HG02870 (cell line): Measurements from ENCODE around the gene ZC2HC1B.

Source experiments
- ATAC-seq: cut with Tn5 transposase; IDR thresholded peaks from one replicate; pipeline ENCODE4 v1.9.1; 2021; ENCODE audit warnings: mild to moderate bottlenecking, moderate library complexity; ENCODE audit not compliant: unreplicated experiment

ZC2HC1B gene

DNA sequence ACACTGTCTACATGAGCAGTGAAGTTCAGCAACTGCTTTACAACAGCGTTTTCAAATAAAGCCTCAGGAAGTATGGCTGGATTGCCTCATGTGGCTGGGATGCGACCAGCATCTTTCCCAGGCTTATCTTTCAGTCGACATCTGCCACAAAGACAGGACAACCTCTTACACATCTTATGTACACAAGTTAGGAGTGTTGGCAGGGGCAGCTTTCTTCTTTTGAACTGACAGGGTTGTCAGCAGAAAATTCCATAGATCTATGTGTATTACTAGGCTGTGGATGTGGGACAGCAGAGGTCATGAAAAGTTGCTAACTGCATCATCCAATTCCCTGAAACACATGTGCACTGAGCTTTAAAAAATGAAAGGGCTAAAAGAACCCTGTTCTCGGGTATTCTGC, 95.7 kb downstream of the ZC2HC1B start:
- ATAC-seq, result no peak

- no peak for ATAC-seq
Measured at GRCh38 chr6:143961066-143961465, 96.8 kb downstream of the ZC2HC1B start.

DNA sequence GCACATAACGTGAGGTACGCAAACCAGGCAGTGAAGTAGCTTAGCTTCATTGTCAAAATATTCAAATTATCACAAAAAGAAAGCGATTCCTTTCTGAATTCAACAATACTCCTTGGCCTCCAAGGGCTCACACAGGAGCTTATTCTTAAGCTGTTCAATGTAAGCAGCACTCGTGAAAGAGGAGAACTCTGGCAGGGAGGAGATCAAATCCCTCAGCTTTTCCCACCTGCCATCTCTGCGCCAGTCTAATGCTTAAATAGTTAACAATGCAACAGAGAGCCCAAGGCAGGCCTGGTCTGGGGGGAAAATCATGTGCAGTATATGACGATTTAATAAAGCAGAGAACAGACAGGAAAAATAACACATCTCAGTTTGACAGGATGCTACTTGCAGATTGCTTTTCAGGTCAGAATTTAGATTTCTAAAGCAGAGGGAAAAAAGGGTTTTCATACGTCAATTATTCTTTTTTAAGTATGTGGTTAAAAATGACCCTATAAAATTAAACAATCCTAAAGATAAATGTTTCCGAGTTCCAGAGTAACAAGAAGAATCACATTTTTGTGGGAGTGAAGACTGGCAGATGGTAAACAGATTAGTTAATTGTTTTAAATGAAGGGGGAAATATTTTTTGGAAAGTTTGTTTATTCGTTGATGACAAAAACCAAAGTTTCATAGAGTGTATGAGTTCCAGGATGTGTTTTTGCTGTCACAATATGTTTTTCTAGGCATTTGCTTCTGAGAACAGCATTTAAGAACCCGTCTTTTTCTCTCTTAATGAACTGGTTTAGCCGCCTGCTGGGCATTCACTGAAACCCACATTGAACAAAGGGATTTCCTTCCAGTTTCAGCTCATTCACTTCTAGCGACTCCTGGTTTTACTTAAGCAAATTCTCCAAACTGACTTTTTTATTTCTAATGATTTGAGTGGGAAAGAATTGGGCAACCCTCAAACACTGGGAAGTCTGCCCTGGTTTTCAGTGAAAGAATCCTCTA, 97.9 kb downstream of the ZC2HC1B start:
- ATAC-seq, result no peak

- no peak for ATAC-seq
Measured at GRCh38 chr6:143963158-143963919, 99.1 kb downstream of the ZC2HC1B start.

GRCh38 chr6:143964674-143965081, 100.4 kb downstream of the ZC2HC1B start:
- no peak for ATAC-seq

GRCh38 chr6:143965503-143966171, 101.4 kb downstream of the ZC2HC1B start:
- no peak for ATAC-seq

DNA sequence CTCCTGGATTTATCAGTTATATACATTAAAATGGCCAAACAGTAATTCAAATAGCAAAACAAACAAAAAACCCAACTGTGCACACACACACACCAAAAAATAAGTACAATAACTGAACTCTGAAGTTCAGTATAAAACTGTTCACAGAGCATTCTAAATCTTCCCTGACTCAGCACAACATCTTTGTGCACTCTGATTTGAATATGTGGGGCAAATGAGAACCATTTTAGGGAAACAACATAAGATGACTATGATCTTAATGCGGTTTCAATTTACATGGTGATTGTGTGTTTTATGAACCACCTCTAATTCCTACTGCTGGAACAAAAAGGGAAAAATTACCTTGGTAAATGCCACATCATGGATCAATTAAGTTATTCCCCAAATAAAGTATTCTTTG, 102.0 kb downstream of the ZC2HC1B start:
- no peak for ATAC-seq

GRCh38 chr6:143967706-143968376, 103.6 kb downstream of the ZC2HC1B start:
- ATAC-seq, result no peak

DNA sequence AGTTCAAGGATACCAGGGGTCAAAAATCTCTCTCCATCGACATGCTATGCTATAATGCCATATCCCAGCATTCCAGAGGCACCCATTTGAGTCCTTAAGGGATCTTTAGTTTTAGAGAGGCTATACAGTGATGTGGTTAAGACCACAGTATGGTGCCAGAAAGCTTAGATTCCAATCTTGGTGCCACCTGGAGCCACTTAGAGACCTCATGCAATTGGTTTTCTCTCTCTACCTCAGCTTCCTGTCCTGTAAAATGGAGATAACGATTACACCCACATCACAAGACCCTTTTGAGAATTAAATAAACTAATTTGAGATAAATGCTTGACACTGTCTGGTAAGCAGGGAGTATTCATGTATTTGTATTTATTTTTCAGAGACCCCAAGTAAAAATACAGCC, 104.8 kb downstream of the ZC2HC1B start:
- ATAC-seq, result no peak

DNA sequence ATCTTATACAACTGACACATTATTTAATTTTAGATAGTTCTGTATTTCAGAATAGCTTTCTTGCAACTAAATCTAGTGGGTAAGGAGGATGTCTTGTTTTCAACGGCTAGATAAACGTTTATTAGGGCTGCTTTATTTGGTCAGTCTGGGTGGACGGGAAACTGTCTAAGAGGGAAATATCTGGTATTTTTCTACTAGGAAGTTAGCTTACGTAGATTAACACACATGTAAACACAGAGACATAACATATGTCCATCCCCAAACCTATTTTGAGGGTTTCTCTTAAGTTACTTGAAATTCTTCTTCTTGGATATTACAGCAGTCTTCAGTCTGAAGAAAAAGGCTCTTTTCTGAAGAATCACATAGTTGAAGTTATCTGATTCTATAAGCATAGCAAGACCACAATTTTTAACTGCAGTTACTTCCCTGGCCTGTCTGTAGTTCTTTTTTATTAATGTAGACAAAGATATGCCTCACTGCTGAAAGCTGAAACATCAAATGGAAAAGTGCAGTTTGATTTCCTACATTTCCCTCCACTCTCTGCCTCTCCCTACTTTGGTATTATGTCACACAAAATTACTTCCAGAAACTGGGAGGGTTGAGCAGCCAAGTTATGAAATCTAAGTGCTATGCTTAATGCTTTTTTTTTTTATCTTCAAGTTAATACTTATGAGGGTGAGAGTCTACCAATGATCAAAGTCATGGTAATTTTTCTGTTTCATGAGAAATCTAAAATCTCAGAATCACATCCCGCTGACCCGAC, 106.4 kb downstream of the ZC2HC1B start:
- no peak for ATAC-seq

DNA sequence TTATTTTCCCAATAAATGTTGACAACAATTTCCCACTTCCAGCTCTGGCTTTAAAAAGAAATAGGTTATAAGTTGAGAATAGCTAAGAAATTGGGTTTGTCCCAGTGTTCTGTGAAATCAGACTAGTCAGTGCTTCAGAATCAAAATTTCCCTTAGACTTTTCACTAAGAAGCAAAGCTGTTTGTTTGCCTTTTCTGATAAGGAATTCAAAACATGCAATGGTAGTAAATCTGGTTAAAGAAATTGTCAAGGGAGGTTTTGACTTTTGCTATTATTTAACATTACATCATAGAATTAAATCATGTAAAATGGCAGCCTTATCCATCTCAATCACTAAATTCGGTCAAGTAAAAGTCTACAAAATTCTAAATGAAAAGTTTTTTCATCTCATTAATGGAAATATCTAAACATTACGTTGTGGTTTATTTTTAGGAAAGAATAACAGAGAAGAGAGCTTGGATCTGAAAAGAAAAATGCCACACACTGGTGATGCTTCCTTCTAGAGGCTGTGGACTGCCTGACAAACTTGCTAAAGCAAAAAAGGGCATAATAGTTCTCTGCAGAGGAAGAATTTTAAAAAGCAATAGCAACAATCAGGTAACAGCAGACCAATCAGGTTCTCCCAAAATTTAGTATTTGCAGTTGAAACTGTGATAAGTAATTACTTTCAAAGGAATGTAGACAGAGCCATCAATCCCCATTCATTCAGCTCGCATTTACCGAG, 107.4 kb downstream of the ZC2HC1B start:
- no peak for ATAC-seq

- ATAC-seq, result no peak
Measured at GRCh38 chr6:143973097-143973966, 109.1 kb downstream of the ZC2HC1B start.

DNA sequence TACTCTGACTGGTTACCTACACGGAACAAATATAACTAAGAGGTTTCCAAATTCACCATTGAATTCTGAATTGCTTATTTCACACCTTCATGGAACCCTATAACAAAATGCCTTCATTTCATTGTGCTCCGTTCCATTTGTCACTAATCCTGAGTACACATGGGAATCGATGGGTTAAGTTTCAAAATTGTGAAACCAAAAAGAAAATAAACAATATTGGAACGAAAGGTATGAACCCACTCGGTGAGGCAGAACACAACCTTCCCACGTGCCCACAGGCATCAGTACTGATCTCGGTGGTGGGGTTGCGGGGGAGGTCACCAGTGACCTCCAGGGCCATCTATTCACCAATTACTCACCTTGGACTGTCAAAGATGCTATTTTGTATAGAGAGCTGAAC, 109.8 kb downstream of the ZC2HC1B start:
- ATAC-seq, result no peak

- no peak for ATAC-seq
Measured at GRCh38 chr6:143976806-143977349, 112.6 kb downstream of the ZC2HC1B start.

- ATAC-seq, result no peak
Measured at GRCh38 chr6:143980921-143981320, 116.6 kb downstream of the ZC2HC1B start.

GRCh38 chr6:143982968-143983367, 118.7 kb downstream of the ZC2HC1B start:
- ATAC-seq, result no peak

GRCh38 chr6:143984666-143985065, 120.4 kb downstream of the ZC2HC1B start:
- no peak for ATAC-seq

GRCh38 chr6:143986463-143987065, 122.3 kb downstream of the ZC2HC1B start:
- no peak for ATAC-seq
